ENCODE measurements around the gene VSTM4.

Gene VSTM4

GRCh38 chr10:49068209-49068608, 47.1 kb downstream of the VSTM4 start:
- no peak for DNase-seq

DNA sequence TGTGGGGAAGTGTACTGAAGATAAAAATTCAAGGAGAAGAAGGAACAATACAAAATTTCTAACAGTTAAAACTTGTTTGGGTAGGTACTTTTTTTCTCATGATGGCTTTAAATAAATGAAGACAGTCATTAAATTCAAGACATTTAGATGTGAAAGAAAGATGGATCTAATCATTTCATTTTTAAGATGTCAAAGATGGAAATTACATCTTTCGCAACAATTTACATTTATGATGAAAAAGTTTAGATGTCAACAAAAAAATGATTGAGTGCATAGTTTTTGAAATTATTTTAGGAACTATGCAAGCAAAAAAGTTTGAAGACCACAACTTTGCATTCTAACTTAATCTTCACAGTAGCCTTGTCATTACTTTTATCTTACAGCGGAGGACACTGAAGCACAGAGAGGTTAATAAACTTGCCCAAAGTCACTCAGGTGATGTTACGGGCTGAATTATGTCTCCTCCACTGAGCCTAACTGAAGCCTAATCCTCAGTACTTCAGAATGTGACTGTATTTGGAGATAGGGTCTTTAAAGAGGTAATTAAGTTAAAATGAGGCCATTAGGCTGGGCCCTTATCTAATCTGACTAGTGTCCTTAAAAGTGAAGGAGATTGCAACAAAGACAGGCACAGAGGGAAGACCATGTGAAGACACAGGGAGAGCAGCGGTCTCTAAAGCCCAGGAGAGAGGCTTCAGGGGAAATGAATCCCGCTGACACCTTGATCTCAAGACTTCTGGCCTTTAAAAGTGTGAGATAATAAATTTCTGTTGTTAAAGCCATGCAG, 48.2 kb downstream of the VSTM4 start:
- no peak for DNase-seq

- no peak for DNase-seq
These were observed 53.1 kb downstream of the VSTM4 start for GRCh38 chr10:49062229-49062628.

GRCh38 chr10:49061667-49062066, 53.7 kb downstream of the VSTM4 start:
- no peak for DNase-seq

DNA sequence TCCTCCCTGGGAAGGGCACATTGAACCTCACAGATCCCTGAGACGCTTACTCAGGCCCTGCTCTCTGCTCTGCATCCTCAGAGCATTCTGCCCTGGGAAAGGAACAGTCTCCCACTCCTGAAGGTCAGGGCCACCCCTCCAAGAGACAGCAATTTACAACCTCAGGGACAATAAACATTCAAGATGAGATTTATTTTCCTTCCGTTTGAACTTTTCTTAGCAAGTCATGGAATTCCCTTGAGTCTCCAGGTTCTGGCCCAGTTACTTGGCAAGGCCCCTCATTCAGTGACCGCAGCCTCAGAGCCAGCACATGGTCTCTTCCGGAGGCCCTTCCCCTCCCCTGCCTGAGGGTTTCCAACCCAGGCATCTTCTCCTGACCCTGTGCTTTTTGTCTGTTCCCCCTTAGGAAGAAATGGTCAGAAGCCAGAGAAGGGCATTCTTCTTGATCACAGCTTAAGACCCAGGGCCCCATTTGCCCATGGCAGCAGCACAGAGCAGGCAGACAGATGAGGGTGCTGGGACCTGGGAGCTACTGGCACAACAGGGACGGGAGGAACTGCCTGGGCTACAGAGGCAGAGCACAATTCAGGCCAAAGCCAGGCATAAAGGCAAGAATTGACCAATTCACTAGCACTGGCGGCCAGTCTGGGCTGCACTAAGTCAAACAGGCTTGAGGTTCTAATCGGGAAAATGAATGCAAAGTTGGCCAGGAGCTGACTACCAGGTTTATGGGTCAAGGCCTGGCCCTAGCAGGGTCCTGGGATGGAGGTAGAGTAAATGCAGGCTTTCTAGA, 56.7 kb downstream of the VSTM4 start:
- no peak for DNase-seq

GRCh38 chr10:49057231-49057880, 58.0 kb downstream of the VSTM4 start:
- DNase-seq: no peak

DNA sequence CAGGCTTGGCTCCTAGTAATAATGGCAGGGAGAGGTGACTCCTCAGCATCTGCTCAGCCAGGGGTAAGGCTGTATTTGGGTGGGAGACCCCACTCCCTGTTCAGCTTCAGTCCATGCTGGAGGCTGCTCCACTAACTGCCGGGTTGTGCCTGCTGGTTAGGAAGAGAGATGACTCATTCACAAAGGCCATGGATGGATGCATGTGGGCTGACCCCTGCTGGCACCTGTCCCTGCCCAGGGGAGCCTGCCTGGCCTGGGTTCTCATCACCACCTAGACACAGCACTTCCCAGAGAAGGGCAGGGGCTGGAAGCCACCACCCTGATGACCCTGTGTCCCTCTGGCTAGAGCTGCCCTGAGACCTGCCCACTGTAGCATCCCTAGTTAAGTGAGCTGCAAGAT, 59.0 kb downstream of the VSTM4 start:
- no peak for DNase-seq

DNA sequence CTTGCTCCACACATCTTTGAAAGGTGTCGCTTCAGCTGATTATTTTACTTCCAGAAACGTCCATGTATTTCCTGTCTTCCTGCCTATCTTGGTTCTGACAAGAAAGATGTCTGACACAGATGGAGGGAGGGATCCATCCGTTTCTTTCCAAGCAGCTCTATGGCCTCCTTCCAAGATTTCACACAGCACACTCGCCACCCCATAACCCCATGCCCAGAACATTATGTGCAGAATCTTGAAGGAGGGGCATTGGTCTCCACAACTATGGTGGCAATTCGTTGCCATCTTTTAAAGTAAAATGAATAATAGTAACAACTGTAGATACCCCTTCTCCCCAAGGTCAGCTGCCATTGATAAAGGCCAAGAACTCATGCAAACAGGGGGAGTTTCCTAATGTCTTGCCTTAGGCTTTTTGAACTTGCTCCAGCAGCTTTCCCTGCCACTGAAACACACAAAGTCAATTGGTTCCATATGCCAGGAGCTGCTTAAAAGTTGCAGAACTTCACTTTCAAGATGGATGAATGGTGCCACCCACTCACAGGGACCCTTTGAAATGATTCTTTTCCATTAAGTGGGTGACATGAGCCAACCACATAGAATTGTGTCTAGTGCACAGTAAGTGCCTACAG, 60.0 kb downstream of the VSTM4 start:
- no peak for DNase-seq

DNA sequence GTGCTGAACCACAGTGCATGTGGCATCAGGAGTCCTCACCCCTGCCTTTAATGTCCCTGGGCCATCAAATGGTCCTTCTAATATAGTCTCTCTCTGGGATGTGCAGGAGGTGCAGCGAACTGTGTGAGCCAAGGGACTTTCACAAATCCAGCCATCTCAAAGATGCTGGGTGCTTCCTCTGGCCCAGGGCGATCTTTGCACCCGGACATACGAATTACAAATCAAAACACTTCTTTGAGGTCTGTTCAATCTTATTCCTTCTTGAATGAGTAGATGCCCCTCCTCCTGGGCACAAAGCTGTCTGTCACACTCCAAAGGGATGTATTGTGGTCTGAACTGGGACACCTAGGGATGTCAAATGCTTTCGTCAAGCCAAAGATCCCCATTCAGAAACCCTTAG, 60.6 kb downstream of the VSTM4 start:
- no peak for DNase-seq

- DNase-seq: no peak
These were observed 61.2 kb downstream of the VSTM4 start for GRCh38 chr10:49053998-49054692.

GRCh38 chr10:49053053-49053997, 62.0 kb downstream of the VSTM4 start:
- no peak for DNase-seq

DNA sequence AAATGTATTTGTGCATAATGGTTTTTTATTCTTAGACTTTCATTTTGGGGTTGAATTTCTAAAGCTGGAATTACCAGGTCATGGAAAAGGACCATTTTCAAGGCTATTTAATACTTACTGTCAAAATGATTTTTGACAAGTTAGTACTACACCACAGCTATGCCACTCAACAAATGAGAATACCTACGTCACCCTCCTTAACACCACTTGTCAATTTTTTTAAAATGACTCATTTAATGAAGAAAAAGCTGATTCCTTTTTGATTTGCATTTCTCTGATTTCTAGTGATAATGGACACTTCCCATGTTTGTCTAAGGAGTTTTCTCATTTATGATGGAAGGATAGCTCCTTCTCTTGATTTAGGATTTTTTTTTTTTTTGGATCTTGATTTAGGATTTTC, 63.3 kb downstream of the VSTM4 start:
- no peak for DNase-seq

DNA sequence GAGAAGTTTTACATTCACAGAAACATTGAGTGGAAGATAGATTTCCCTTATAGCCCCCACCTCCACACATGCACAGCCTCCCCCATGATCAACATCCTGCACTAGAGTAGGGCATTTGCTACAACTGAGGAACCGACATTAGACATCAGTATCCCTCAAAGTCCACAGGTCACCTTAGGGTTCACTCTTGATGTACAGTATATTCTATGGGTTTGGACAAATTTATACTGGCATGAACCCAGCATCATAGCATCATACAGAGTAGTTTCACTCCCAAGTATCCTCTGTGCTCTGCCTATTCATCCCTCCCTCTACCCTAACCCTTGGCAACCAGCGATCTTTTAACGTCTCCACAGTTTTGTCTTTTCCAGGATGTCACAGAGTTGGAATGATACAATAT, 64.4 kb downstream of the VSTM4 start:
- no peak for DNase-seq

GRCh38 chr10:49050366-49050765, 65.0 kb downstream of the VSTM4 start:
- DNase-seq: no peak

GRCh38 chr10:49049660-49050059, 65.7 kb downstream of the VSTM4 start:
- no peak for DNase-seq

DNA sequence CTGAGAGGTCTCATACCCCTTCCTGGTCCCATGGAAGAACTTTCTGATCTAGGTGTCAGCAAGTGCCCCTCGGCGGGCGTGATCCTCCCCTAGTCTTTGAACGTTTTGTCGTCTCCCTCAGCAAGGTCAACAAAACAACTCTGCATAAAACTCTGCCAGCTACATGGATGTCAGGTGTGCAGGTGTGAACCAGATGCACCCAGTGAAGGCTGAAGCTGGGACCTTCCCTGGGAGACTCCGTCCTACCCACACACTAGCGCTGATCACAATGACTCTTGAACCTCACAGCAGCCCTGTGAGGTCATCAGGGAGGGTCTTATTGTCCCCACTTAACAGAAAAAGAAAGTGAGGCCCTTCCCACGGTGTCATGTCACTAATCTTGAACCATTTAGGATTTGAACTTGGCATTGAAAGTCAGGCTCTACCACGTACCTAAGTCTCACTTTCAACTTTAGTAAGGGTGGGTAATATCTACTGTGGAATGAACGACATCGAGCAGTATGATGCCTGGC, 68.1 kb downstream of the VSTM4 start:
- DNase-seq: no peak

GRCh38 chr10:49044293-49045193, 70.8 kb downstream of the VSTM4 start:
- DNase-seq: no peak

GRCh38 chr10:49040601-49041000, 74.7 kb downstream of the VSTM4 start:
- no peak for DNase-seq

DNA sequence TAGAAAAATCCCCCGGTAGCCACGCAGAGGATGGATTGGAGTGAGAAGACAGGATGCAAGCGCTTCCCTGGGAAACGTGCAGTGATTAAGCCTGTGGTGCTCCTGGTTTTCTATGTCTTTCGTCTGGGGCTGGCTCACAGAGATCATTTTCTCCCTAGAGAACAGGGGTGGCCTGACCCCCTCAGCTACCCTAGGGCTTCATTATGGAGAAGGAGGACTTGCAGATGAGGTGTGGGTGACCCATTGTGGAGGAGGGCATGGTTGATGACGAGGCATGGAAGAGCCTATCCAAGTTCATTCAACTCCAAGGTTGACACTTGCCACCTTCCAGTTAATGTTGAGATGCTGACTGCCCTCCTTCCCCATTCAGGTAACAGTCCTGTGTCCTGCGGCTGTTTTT, 75.9 kb downstream of the VSTM4 start:
- DNase-seq: no peak

DNA sequence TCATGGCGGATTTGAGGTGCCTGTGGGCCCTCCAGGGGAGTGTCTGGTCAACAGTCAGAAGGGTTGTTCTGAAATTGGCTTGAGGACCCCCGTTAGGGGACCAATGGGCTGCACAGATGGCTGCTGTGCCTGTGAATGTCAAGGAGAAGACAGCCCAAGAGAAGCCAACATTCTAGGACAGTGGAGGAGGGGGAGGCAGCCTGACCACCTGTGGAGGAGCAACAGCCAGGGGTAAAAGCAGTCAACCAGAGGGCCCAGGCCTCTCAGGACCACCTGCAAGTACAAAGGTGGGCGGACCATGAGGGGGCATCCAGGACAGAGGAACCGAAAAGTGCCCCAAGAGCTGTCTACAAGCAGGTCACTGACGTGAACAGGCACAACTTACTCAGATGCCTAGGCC, 76.6 kb downstream of the VSTM4 start:
- no peak for DNase-seq

Data from hematopoietic multipotent progenitor cell treated with erythropoietin and hydrocortisone succinate and interleukin-3 and kit ligand, for 8 days (in vitro differentiated cells).